Ovary (tissue), 9 donors: ENCODE data around the gene ARHGAP21. TPM values are rescaled to one million over a fixed set of nuclear protein-coding genes. Genes with fewer than 3 reads are reported as not detected.
"Not testable (repeated sequence)": the region's sequence is repeated elsewhere in the genome, so short reads cannot be mapped to it uniquely, and the experiment has no call there.

Experiments
- DNase-seq, 5 donors: peaks; one replicate each; pipeline ENCODE4 v3.0.0-alpha.2; 2019 to 2020
- H3K27ac ChIP-seq, 2 donors: fragments of 200-600 bp; one replicate each; pipeline versions ENCODE4 v1.5.1 to v1.8.0; 2019 to 2022
- H3K27me3 ChIP-seq: fragments of 200-600 bp; one replicate; pipeline ENCODE4 v1.8.0; 2022
- H3K36me3 ChIP-seq: fragments of 200-600 bp; sonication (generic); one replicate; pipeline ENCODE4 v1.5.1; 2019
- H3K4me1 ChIP-seq: one replicate; pipeline ENCODE4 v1.8.1; 2013; ENCODE audit warnings: mild to moderate bottlenecking, moderate library complexity; ENCODE audit not compliant: insufficient read depth
- H3K4me3 ChIP-seq: fragments of 200-600 bp; sonication (generic); one replicate; pipeline ENCODE4 v1.5.1; 2017
- H3K9me3 ChIP-seq, 2 donors: fragments of 200-600 bp in 1 of 2; sonication (generic) in 1 of 2; one replicate each; pipeline versions ENCODE4 v1.5.1 to v1.8.1; 2013 to 2019; ENCODE audit warnings: mild to moderate bottlenecking in 1 of 2, moderate library complexity in 1 of 2
- EP300 ChIP-seq: sonication (generic); formaldehyde crosslinking; IDR thresholded peaks from one replicate; pipeline ENCODE4 v1.6.1; 2017; ENCODE audit warnings: antibody characterized with exemption
- POLR2A ChIP-seq: fragments of 450-650 bp; IDR thresholded peaks from one replicate; pipeline ENCODE4 v1.6.1; 2017; ENCODE audit warnings: antibody characterized with exemption, mild to moderate bottlenecking, moderate library complexity
- WGBS, 3 donors: extraction: QIAGEN DNeasy Blood & Tissue Kit in 1 of 3; methylation state at CpG; one replicate each; pipeline versions ENCODE4 v1.1.5 to v1.1.7; 2013 to 2017; 5-methylcytosine and 5-hydroxymethylcytosine counted together
- intact Hi-C, 4 donors: fragments of 100-400 bp; cut with DNase I; formaldehyde crosslinking; loops; one replicate each; pipeline versions ENCODE4 v1.11.0 to v1.15.1; 2022 to 2023
- polyA plus RNA-seq, 2 donors: library from polyadenylated mRNA; stranded (reverse); fragments of 200-250 nt in 1 of 2; fragments of 350-450 nt in 1 of 2; fragmentation: Illumina TruSeq in 1 of 2; extraction: RNeasy Lipid Tissue Mini Kit (QIAGEN cat#74804) in 1 of 2; gene quantifications; one replicate each; pipeline ENCODE4 v1.2.3, GENCODE V29; 2013 to 2014
- total RNA-seq, 7 donors: library from RNA; depleted of rRNA in 2 of 7; stranded (reverse); fragments of >200 nt in 2 of 7; fragmentation: NEBNext Ultra II Directional in 3 of 7; extraction: Animal tissue kit (Norgen Biotek cat#: 25700) in 3 of 7; gene quantifications; one replicate each; pipeline versions ENCODE4 v1.1.0 to v1.2.4, GENCODE V29; 2016 to 2023
- TF ChIP-seq, protein P1 (sequence below), 3 donors: fragments of 450-650 bp in 2 of 3; fragments of 200-600 bp in 1 of 3; IDR thresholded peaks; one replicate each; pipeline versions ENCODE4 v1.5.1 to v1.8.0; 2016 to 2022; ENCODE audit warnings: antibody characterized with exemption in 3 of 3, mild to moderate bottlenecking in 1 of 3
- donor health status: DM: no; HTN: no; CAD: no; lungs with moderate emphysema.
- donor health status: DM: no; HTN: no; CAD: no.
- donor health status: Bipolar disorder and iron deficiency.
- donor health status: DM: yes; HTN: yes; CAD: no.
- donor health status: DM: no; HTN: no; CAD: no.
- donor health status: DM: yes; HTN: yes; CAD: no.

Gene ARHGAP21
- total and polyA plus RNA-seq, 9 donors, result 36.3 to 166 (median 82.6) TPM

DNA sequence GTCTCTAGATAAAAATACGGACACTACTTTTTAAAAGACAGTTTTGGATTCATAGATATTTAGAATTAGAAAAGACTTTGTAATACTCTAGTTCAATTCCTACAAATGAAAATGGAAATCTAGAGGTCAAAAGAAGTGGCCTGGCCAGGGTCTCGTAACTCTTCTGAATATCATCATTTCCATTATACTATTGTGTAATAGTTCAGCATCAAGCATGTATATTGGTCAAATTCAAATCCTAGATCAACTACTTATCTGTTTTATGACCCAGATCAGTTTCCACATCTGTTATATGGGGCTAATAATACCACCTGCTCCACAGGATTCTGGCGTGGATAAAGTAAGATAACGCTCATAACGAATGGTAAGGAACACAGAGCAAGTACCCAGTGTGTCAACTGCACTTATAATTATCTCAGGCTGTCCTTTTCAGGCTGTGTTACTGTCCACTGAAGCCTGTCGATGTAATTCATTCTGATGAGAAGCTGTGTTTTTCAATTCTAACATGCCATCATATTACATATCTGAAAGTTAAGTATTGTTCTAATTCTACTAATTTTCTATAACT, 54.3 kb downstream of the ARHGAP21 start:
- Histone ChIP-seq H3K36me3 (no peaks in the 10 kb centered on the region), H3K27ac (no peak overlapping the region), H3K4me1 (peaks cover 3% of the 10 kb centered on the region), H3K9me3 (no peaks in the 10 kb centered on the region), H3K4me3 (no peak overlapping the region), H3K27me3 (no peaks in the 10 kb centered on the region)
- no peak for DNase-seq
- WGBS, 3 donors, result 85 to 90% (median 87%) methylated on average over 6 of the region's 6 CpGs
- intact Hi-C loops, result no loop called here
- no peak for TF ChIP-seq EP300
- TF ChIP-seq POLR2A, result no peak
- TF ChIP-seq, protein P1, sequence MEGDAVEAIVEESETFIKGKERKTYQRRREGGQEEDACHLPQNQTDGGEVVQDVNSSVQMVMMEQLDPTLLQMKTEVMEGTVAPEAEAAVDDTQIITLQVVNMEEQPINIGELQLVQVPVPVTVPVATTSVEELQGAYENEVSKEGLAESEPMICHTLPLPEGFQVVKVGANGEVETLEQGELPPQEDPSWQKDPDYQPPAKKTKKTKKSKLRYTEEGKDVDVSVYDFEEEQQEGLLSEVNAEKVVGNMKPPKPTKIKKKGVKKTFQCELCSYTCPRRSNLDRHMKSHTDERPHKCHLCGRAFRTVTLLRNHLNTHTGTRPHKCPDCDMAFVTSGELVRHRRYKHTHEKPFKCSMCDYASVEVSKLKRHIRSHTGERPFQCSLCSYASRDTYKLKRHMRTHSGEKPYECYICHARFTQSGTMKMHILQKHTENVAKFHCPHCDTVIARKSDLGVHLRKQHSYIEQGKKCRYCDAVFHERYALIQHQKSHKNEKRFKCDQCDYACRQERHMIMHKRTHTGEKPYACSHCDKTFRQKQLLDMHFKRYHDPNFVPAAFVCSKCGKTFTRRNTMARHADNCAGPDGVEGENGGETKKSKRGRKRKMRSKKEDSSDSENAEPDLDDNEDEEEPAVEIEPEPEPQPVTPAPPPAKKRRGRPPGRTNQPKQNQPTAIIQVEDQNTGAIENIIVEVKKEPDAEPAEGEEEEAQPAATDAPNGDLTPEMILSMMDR (IDR thresholded peaks at IDR 0.05), result no peak

- Histone ChIP-seq H3K27ac (no peak overlapping the region), H3K36me3 (no peaks in the 10 kb centered on the region), H3K4me3 (no peak overlapping the region), H3K4me1 (peaks cover 3% of the 10 kb centered on the region), H3K9me3 (no peaks in the 10 kb centered on the region), H3K27me3 (no peaks in the 10 kb centered on the region)
- TF ChIP-seq, protein P1 (IDR thresholded peaks at IDR 0.05), result no peak
- WGBS, 3 donors, result 92 to 94% (median 93%) methylated on average over 7 of the region's 7 CpGs
- no peak for DNase-seq
- intact Hi-C loops, result no loop called here
These were observed 55.4 kb downstream of the ARHGAP21 start for GRCh38 chr10:24668247-24668646.

DNA sequence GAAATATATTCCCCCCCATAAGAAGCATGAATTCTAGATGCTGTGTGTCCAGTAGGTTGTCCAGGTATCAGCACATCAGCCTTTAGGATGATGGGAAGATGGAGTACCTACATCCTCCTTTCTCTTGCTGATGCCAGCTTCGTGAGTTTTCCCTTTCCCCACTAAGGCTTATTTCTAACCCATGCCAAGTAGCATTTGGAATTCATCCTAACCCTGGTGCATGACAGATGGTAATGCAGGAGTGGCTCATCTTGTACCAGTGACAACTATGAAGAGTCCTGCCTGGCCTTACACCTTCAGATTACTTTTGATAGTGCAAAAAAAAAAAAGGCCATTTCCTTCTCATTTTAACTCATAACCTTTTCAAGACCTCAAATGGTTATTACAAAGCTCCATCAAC, 58.7 kb downstream of the ARHGAP21 start:
- Histone ChIP-seq H3K4me3 (no peak overlapping the region), H3K27me3 (no peaks in the 10 kb centered on the region), H3K9me3 (no peaks in the 10 kb centered on the region), H3K27ac (no peak overlapping the region), H3K36me3 (no peaks in the 10 kb centered on the region), H3K4me1 (peaks cover 3% of the 10 kb centered on the region)
- TF ChIP-seq EP300 (no peak), POLR2A (no peak)
- TF ChIP-seq, protein P1 (IDR thresholded peaks at IDR 0.05), result no peak
- DNase-seq, result no peak
- intact Hi-C loops, result no loop called here
- 83 to 90% (median 87%) methylated on average over 1 of the region's 1 CpG for WGBS, 3 donors

GRCh38 chr10:24661376-24661775, 62.3 kb downstream of the ARHGAP21 start:
- DNase-seq, result no peak
- intact Hi-C loops, result no loop called here
- Histone ChIP-seq H3K4me3 (no peak overlapping the region), H3K27me3 (no peaks in the 10 kb centered on the region), H3K9me3 (no peaks in the 10 kb centered on the region), H3K36me3 (no peaks in the 10 kb centered on the region), H3K27ac (no peak overlapping the region), H3K4me1 (peaks cover 3% of the 10 kb centered on the region)
- WGBS, 3 donors, result 52 to 60% (median 57%) methylated on average over 2 of the region's 2 CpGs
- TF ChIP-seq, protein P1 (IDR thresholded peaks at IDR 0.05), result no peak
- TF ChIP-seq POLR2A (no peak), EP300 (no peak)

GRCh38 chr10:24658319-24658718, 65.4 kb downstream of the ARHGAP21 start:
- intact Hi-C loops, H3K27ac ChIP-seq, H3K27me3 ChIP-seq, DNase-seq, H3K36me3 ChIP-seq, H3K4me3 ChIP-seq, H3K9me3 ChIP-seq, H3K4me1 ChIP-seq: not testable (repeated sequence)
- 95 to 98% (median 97%) methylated on average over 4 of the region's 4 CpGs for WGBS, 3 donors

DNA sequence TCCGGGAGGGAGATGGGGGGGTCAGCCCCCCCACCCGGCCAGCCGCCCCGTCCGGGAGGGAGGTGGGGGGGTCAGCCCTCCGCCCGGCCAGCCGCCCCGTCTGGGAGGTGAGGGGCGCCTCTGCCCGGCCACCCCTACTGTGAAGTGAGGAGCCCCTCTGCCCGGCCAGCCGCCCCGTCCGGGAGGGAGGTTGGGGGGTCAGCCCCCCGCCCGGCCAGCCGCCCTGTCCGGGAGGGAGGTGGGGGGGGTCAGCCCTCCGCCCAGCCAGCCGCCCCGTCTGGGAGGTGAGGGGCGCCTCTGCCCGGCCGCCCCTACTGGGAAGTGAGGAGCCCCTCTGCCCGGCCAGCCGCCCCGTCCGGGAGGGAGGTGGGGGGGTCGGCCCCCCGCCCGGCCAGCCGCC, 67.4 kb downstream of the ARHGAP21 start:
- WGBS, 3 donors, result 96% methylated on average over 11 of the region's 33 CpGs; no CpG with 5 or more reads in 2 of the 3 donors
- H3K4me3 ChIP-seq, H3K27ac ChIP-seq, DNase-seq, H3K36me3 ChIP-seq, H3K27me3 ChIP-seq, H3K9me3 ChIP-seq, H3K4me1 ChIP-seq, intact Hi-C loops: not testable (repeated sequence)
